Peyer's patch (tissue), 4 donors: Measurements from ENCODE around the gene CDK7. TPM values are rescaled to one million over a fixed set of nuclear protein-coding genes. Genes with fewer than 3 reads are reported as not detected.
"Not testable (repeated sequence)": the region's sequence is repeated elsewhere in the genome, so short reads cannot be mapped to it uniquely, and the experiment has no call there.

Source experiments
- DNase-seq, 3 donors: peaks; one replicate each; pipeline ENCODE4 v3.0.0-alpha.2; 2017 to 2019
- H3K27ac ChIP-seq, 4 donors: fragments of 200-600 bp; sonication (generic); one replicate each; pipeline ENCODE4 v1.5.1; 2016 to 2019
- H3K27me3 ChIP-seq, 2 donors: fragments of 200-600 bp; sonication (generic); one replicate each; pipeline ENCODE4 v1.5.1; 2019
- H3K36me3 ChIP-seq, 3 donors: fragments of 200-600 bp; sonication (generic); one replicate each; pipeline ENCODE4 v1.5.1; 2016 to 2019
- H3K4me1 ChIP-seq, 4 donors: fragments of 200-600 bp; sonication (generic); one replicate each; pipeline ENCODE4 v1.5.1; 2016 to 2019
- H3K4me3 ChIP-seq, 4 donors: fragments of 200-600 bp; sonication (generic); 1 replicate in 3 of 4; 2 replicates in 1 of 4; pipeline ENCODE4 v1.5.1; 2016 to 2019; ENCODE audit warnings: mild to moderate bottlenecking in 1 of 4
- H3K9me3 ChIP-seq, 4 donors: fragments of 200-600 bp; sonication (generic); one replicate each; pipeline ENCODE4 v1.5.1; 2016 to 2019; ENCODE audit warnings: mild to moderate bottlenecking in 1 of 4
- CTCF ChIP-seq, 6 experiments: fragments of 450-650 bp in 4 of 6; fragments of 200-600 bp in 2 of 6; sonication (generic) in 1 of 6; IDR thresholded peaks; one replicate each; pipeline ENCODE4 v1.5.1; 2017 to 2019; ENCODE audit warnings: antibody characterized with exemption in 6 of 6, mild to moderate bottlenecking in 3 of 6, moderate library complexity in 1 of 6
- POLR2A ChIP-seq, 2 donors: fragments of 450-650 bp; IDR thresholded peaks; one replicate each; pipeline ENCODE4 v1.5.1; 2017; ENCODE audit warnings: antibody characterized with exemption in 2 of 2, mild to moderate bottlenecking in 2 of 2, moderate library complexity in 2 of 2
- total RNA-seq, 4 donors: library from RNA; depleted of rRNA; stranded (reverse); fragments of >200 nt; gene quantifications; one replicate each; pipeline ENCODE4 v1.1.0, GENCODE V29; 2016

Gene CDK7
- total RNA-seq, 4 donors from 2014 or later = 8.2 to 56.0 (median 25.1) TPM

GRCh38 chr5:69252437-69252836, 17.8 kb downstream of the CDK7 start:
- H3K4me1 ChIP-seq = no peaks in the 10 kb centered on the region
- no peak for TF ChIP-seq CTCF (IDR thresholded peaks at IDR 0.05)
- TF ChIP-seq POLR2A (IDR thresholded peaks at IDR 0.05) = no peak
- no peak for DNase-seq
- no peaks in the 10 kb centered on the region for H3K27me3 ChIP-seq
- H3K27ac ChIP-seq = no peak overlapping the region
- H3K9me3 ChIP-seq = no peaks in the 10 kb centered on the region
- H3K4me3 ChIP-seq = no peak overlapping the region
- peaks cover 0 to 21% (median 0%) of the 10 kb centered on the region in 3 donors for H3K36me3 ChIP-seq

GRCh38 chr5:69255940-69256339, 21.3 kb downstream of the CDK7 start:
- DNase-seq, H3K9me3 ChIP-seq, H3K4me1 ChIP-seq, H3K27ac ChIP-seq, H3K27me3 ChIP-seq, H3K4me3 ChIP-seq: not testable (repeated sequence)
- peaks cover 0 to 43% (median 0%) of the 10 kb centered on the region in 3 donors for H3K36me3 ChIP-seq

GRCh38 chr5:69257577-69257976, 22.9 kb downstream of the CDK7 start:
- Histone ChIP-seq H3K36me3 (peaks cover 0 to 59% (median under 1%) of the 10 kb centered on the region in 3 donors), H3K4me1 (no peaks in the 10 kb centered on the region)
- TF ChIP-seq POLR2A (IDR thresholded peaks at IDR 0.05) = no peak
- no peak for TF ChIP-seq CTCF (IDR thresholded peaks at IDR 0.05)

GRCh38 chr5:69261034-69261433, 26.3 kb downstream of the CDK7 start:
- Histone ChIP-seq H3K27ac (no peak overlapping the region), H3K27me3 (no peaks in the 10 kb centered on the region), H3K4me3 (no peak overlapping the region), H3K4me1 (no peaks in the 10 kb centered on the region), H3K36me3 (peaks cover 0 to 73% (median 3%) of the 10 kb centered on the region in 3 donors), H3K9me3 (no peaks in the 10 kb centered on the region)
- TF ChIP-seq CTCF (IDR thresholded peaks at IDR 0.05) (no peak), POLR2A (IDR thresholded peaks at IDR 0.05) (no peak)
- no peak for DNase-seq

More at GRCh38 chr5:69257577-69257976, 22.9 kb downstream of the CDK7 start:
- H3K4me3 ChIP-seq = no peak overlapping the region
- DNase-seq = no peak
- no peak overlapping the region for H3K27ac ChIP-seq
- no peaks in the 10 kb centered on the region for H3K9me3 ChIP-seq
- H3K27me3 ChIP-seq = no peaks in the 10 kb centered on the region

- no peak overlapping the region for H3K27ac ChIP-seq
- no peak overlapping the region for H3K4me3 ChIP-seq
- no peaks in the 10 kb centered on the region for H3K9me3 ChIP-seq
- TF ChIP-seq CTCF (IDR thresholded peaks at IDR 0.05) (no peak), POLR2A (IDR thresholded peaks at IDR 0.05) (no peak)
- H3K4me1 ChIP-seq = no peaks in the 10 kb centered on the region
- H3K27me3 ChIP-seq = no peaks in the 10 kb centered on the region
- no peak for DNase-seq
- H3K36me3 ChIP-seq = peaks cover 0 to 66% (median 3%) of the 10 kb centered on the region in 3 donors
These were observed 31.2 kb downstream of the CDK7 start for GRCh38 chr5:69265931-69266330.

- H3K4me1 ChIP-seq = peaks cover 0 to 7% (median 0%) of the 10 kb centered on the region in 4 donors
- TF ChIP-seq CTCF (IDR thresholded peaks at IDR 0.05) (no peak), POLR2A (IDR thresholded peaks at IDR 0.05) (no peak)
- H3K4me3 ChIP-seq = no peak overlapping the region
- H3K9me3 ChIP-seq = no peaks in the 10 kb centered on the region
- peaks cover 0 to 38% (median 0%) of the 10 kb centered on the region in 3 donors for H3K36me3 ChIP-seq
- H3K27me3 ChIP-seq = no peaks in the 10 kb centered on the region
- no peak for DNase-seq
- no peak overlapping the region for H3K27ac ChIP-seq
These were observed 34.2 kb downstream of the CDK7 start for GRCh38 chr5:69268899-69269298.
